Right kidney (tissue), 1 donor: ENCODE data around the gene CLCC1.

Source experiments
- DNase-seq: peaks from one replicate; pipeline ENCODE4 v3.0.0-alpha.2; 2016

The CLCC1 gene

GRCh38 chr1:108925920-108926319 is 37.4 kb downstream of the CLCC1 start:
- DNase-seq = no peak

DNA sequence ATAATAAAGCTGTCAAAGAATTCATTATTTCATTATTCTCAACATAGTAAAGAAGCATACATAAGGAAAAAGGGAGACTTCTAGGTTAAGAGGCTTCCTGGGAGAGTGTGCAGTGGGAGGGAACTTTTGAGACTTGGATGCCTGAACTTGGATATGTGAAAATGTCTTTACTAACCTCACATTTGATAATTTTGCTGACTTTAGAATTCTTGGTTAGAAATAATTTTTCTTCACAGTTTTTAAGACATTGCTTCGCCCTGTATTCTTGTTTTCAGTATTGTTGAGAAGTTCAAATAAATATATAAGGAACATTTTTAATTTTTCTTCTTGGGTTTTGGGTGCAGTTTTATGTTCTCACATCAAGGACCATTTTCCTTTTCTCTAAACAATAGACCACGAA is 46.5 kb downstream of the CLCC1 start:
- no peak for DNase-seq
